CD4-positive, alpha-beta T cell treated with Interleukin-17A for 4 hours (primary cell): ENCODE results near the gene PML.

Experiments used
- DNase-seq: peaks from one replicate; pipeline ENCODE4 v3.0.0-alpha.2; 2020; ENCODE audit warnings: mixed read lengths

PML gene, protein sequence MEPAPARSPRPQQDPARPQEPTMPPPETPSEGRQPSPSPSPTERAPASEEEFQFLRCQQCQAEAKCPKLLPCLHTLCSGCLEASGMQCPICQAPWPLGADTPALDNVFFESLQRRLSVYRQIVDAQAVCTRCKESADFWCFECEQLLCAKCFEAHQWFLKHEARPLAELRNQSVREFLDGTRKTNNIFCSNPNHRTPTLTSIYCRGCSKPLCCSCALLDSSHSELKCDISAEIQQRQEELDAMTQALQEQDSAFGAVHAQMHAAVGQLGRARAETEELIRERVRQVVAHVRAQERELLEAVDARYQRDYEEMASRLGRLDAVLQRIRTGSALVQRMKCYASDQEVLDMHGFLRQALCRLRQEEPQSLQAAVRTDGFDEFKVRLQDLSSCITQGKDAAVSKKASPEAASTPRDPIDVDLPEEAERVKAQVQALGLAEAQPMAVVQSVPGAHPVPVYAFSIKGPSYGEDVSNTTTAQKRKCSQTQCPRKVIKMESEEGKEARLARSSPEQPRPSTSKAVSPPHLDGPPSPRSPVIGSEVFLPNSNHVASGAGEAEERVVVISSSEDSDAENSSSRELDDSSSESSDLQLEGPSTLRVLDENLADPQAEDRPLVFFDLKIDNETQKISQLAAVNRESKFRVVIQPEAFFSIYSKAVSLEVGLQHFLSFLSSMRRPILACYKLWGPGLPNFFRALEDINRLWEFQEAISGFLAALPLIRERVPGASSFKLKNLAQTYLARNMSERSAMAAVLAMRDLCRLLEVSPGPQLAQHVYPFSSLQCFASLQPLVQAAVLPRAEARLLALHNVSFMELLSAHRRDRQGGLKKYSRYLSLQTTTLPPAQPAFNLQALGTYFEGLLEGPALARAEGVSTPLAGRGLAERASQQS

DNA sequence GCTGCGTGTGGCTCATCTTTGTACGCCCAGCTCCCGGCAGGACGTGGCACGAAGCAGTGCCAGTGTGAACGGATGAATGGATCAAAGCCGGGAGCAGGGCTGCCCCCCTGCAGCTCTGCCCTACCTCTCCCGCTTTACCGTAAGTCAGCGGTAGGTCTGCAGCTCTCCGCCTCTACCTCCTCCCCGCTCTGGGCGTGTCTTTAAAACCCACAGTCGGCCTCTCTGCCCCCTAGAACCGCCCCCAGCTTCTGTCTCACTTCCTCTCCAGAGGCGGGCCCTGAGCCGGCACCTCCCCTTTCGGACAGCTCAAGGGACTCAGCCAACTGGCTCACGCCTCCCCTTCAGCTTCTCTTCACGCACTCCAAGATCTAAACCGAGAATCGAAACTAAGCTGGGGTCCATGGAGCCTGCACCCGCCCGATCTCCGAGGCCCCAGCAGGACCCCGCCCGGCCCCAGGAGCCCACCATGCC is at the start of gene PML:
Gene PML (plus strand): TSS at position 304 of the 471 bp plus-strand sequence. CDS start 97 bp downstream, at position 401.
- peak; percentile 96 for DNase-seq

DNA sequence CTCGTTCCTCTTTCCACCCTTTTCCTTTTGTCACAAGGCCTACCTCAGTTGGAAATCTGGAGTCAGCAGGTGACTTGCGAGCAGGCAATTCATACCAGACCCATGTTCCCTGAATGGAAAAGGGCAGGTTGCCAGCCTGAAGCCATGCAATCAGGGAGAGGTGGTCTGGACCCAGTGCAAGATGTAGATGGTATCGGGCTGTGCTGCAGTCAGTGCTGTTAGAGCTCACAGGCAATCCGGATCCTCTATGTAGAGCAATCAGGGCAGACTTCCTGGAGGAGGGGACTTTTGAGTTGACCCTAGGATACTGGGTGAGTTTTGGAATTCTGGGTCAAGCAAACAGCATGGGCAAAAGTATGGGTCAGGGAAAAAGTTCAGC is 49.4 kb upstream of the PML start:
- DNase-seq, result no peak

DNA sequence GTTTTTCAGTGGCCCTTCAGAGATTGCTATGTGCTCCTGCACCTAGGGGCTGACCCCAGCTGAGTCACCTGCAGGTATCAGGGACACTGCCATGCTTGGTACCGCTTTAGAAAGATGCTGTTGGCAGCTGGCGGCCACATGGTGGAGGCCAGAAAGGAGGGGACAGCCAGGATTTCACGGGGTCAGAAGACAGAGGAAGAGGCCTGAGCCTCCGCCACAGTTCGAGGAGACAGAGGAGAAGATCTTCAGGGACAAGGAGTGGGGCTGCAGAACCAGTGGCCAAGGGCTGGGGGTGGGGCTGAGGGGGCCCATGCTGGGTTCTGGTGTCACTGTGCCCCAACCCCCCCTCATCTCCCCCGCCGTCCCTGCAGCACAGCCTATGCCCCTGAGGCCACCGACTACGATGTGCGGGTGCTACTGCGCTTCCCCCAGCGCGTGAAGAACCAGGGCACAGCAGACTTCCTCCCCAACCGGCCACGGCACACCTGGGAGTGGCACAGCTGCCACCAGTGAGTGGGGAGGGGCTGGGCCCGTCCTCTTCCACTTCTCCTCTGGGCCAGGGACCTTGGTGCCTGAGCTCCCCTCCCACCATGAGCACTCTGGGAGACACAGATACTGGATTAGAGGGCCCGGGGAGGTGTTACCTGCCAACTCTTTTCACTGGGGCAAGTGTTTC is 48.3 kb upstream of the PML start:
- no peak for DNase-seq

DNA sequence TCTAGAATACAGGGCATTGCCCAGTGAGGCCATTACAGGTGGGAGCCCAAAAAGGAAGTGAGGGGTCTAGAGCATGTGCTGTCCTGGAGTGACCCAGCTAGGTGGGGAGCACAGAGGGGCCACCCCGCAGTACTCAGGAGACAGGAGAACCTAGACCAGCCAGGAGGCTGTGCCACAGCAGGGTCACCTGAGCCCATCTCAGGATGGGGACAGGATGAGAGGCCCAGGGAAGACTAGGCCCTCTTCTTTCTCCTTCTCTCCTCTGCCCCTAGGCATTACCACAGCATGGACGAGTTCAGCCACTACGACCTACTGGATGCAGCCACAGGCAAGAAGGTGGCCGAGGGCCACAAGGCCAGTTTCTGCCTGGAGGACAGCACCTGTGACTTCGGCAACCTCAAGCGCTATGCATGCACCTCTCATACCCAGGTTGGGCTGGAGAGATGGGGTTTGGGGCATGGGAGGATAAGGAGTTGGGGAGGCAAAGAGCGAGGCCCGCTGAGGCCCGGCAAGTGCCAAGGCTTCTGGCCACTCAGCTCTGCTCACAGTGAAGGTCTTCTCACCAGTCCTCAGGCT is 47.6 kb upstream of the PML start:
- no peak for DNase-seq

DNA sequence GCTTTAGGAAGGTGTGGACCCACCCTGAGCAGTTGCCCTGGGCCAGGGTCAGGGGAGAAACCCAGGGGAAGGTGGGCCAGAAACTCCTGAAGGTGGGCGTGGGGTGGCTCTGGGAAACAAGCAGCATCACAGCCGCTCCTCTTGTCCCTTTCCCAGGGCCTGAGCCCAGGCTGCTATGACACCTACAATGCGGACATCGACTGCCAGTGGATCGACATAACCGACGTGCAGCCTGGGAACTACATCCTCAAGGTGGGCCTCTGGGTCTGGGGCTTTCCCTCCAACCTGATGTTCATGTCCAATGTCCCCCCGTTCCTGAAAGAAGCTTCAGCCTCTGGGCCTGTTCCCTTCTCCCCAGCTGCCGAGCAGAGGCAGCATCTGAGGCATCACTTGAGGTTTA is 46.9 kb upstream of the PML start:
- no peak for DNase-seq

DNA sequence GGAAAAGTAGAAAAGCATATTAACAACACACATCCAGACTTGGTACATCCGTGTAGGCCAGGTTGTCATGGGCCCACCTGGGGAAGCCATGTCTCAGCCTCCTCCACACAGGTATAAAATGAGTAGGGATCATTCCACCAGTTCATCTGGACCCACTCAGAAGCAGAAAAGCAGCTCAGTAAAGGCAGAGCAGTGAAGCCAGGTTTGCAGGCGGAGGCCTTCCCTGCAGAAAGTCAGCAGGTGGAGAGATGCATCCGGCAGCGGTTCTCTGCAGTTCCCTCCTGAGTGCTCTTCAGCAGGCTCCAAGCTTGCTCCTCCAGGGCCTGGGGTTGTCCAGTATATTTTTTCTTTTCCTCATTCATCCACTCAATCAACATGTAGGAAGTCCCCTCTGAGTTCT is 46.1 kb upstream of the PML start:
- DNase-seq, result no peak

DNA sequence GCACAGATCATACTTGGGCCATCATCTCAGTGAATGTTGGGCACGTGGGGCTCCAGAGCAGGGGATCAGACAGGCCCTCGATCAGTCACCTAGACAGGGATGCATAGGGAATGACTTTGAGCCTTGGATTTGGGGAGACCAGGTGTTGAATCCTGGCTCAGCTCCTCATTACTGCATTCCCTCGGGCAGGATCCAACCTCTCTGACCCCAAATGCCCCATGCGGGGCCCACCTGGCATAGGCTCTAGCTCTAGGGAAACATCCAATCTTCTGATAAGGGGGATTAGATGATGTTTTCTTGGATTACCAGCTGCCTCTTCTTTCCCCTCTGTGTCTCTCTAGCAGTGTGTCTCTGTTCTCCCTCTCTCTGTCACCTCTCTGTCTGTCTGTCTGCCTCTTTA is 45.5 kb upstream of the PML start:
- DNase-seq, result no peak

DNA sequence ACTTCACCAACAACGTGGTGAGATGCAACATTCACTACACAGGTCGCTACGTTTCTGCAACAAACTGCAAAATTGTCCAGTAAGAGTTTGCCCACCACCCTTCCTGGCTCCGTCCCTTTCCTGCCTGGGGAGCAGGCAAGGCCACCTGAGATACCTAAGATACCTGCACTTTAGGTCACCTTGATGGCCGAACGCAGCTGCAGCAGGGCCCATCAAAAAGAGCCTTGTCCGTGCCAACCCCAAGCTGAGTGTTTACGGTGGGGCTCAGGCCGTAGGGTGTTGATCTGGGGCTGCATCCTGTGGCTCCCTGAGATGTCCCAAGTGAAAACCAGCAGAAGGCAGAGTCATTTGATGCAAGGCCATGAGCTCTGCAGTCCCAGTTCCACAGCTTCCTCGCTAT is 45.0 kb upstream of the PML start:
- no peak for DNase-seq

DNA sequence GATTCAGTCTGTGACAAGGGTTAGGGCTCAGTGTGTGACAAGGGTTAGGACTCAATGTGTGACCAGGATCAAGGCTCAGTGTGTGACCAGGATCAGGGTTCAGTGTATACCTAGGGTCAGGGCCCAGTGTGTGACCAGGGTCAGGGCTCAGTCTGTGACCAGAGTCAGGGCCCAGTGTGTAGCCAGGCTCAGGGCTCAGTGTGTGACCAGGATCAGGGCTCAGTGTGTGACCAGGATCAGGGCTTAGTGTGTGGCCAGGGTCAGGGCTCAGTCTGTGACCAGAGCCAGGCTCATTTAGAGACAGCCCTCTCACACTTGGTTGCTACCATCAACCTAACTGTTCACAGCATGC is 44.1 kb upstream of the PML start:
- no peak for DNase-seq

DNA sequence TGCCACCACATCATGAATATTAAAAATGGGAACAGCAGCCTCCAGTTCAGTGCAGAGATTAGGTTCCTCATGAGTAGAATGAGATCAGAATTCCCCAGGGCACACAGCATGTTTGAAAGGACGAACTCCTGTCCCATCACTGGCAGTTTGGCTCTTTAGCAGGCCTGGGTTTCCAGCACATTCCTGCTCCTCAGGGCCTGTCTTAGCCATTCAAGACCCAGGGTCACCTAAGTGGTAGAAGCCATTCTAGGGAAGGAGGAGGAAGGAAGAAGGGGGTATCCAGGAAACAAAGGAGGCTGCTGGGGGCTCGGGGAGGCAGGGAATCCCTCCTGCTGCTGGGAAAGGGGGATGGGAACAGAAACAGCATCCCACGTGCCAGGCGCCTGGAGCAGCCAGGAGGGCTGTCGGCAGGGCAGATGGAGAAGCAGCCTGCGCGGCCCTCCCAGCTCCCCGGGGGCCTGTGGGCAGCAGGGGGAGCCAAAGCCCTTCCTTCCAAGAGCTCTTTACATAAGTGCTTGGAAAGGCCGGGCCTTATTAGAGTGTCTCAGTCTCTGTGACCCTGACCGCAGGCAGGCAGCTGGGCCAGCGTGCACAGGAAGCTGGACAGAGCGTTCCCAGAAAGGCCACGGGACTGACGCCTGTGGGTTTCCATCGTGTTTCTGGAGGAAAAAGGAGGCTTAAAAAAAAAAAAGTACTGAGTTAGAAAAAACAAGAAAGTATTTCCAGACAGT is 43.5 kb upstream of the PML start:
- DNase-seq, result peak; percentile 86

DNA sequence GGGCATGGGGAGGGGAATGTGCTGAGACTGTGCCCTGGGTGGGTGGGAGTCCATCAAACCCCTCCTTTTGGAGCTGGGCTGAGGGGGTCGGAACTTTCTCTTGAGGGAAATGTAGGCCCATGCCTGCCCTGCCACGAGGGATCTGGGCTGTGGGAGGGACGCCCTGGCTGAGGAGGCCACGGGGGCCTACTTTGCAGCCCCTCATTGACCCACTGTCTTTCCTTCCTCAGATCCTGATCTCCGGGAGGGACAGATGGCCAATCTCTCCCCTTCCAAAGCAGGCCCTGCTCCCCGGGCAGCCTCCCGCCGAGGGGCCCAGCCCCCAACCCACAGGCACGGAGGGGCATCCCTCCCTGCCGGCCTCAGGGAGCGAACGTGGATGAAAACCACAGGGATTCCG is 42.9 kb upstream of the PML start:
- no peak for DNase-seq

DNA sequence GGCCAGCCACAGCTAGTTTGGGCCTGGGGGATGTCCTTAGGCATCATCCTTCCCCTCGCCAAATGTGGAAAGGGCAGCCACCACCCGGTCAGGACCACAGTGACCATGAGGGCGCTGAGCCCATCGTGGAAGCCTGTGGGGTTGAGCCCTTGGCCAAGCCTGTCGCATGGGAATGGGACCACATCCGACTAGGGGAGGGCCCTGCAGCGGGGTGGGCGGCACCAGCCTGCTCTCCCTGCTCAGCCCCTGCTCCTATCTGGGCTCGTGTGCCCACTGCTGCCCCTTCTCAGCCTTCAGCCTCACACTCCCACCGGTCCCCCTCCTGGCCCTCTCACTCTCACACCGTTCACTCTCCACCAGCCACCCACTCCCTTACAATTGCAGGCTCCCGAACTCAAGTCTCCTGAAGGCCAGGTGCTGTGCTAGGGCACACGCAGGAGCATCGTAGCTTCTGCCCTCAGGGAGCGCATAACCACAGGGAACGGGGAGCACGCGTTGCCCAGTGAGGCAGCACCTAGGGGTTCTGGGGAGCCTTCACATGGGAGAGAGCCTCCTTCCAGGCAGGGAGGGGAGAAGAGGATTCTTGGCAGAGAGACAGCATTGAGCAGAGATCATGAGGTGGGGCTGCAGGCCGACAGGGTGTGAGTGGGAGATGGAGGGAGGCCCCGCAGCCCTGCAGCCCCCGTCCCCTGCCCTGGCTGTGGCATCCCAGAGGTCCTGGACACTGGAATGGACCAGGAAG is 42.2 kb upstream of the PML start:
- no peak for DNase-seq

DNA sequence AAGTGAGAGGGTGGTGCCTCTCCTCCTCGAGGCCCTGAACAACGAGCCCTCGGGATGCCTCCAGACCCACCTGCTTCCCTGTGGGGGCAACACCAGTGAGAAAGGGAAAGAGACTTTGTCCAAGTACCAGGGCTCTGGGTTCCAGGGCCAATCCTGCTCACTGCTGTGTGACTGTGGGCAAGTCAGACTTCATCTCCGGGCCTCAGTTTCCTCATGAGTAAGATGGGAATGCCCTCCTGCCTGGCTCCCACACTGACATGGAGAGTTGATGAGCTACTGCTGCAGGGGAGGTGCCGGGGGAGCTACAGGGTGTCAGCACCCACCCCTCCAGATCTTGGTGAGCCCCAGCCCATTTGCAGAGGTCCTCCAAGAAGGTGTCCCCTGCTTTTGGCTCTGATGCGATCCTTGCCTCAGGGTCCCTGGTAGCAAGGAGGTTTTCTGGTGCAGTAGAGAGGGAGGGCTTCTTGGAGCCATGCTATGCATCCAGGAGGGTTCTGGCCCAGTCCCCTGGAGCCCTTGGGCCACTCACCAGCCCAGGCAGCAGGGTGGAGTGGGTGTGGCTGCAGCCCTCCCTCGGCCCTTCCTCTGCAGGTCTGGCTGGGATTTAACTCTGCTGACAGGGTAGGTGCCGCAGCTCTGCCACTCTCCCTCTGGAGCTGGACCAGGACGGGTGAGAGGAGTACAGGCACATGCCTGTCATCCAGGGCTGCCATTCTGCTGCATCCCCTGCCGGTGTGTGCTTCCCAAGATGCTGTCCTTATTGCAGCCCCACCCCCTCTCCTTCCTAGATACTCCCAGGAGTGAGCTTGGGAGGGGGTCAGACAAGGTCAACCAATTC is 41.4 kb upstream of the PML start:
- no peak for DNase-seq

DNA sequence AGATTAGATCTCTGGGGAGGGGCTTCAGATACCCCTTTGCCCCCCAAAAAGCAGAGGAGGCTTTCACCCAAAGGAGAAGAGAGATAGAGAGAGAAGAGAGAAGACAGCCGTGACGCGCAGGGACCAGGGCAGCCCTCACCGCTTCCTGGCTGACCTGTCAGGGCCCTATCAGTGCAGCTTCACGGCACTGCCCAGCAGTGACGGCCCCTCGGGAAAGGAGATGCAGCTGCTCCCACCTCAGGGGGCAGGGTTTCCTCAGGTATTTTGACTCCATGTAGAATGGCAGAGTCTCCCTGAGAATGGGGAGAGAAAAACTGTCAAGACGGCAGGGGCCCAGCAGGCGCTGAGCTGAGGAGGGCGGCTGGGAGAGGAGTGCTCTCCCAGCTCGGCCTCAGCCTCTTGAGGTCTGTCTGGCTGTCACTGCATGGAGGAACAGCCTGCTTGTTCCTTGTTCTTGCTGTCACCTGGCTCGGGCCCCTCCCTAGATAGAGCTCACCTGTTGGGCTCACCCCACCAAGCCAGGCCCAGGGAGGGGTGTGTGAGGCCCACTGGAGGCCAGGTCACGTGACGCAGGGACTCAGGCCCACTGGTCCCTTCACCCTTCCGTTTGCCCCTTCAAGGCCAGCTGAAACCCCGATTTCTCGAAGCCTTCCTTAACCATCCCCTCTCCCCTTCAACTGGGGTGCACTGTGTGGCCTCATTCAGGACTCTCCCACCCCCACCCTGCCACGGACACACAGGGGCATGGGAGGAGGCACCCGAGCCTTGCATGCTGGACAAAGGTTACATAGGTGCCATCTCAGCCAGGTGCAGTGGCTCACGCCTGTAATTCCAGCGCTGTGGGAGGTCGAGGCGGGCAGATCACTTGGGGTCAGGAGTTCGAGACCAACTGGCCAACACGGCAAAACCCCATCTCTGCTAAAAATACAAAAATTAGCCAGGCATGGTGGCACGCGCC is 40.0 kb upstream of the PML start:
- DNase-seq, result no peak

DNA sequence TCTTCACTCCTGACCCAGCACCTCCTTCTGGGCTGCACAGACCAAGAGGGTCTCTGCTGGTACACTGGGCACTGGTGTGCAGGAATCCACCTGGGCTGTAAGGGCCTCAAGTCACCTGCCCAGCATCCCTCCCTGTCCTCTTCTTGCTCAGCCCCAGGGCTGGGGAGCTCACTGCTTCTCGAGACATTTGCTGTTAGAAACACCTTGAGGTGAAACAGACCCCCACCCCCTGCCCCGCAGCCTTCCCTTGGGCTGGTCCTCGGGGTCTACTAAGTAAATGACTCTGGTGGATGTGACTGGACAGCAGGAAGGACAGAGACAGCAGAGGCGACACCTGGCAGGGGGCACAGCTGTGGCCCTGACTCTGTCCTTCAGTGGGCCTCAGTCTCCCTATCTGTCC is 39.2 kb upstream of the PML start:
- no peak for DNase-seq

DNA sequence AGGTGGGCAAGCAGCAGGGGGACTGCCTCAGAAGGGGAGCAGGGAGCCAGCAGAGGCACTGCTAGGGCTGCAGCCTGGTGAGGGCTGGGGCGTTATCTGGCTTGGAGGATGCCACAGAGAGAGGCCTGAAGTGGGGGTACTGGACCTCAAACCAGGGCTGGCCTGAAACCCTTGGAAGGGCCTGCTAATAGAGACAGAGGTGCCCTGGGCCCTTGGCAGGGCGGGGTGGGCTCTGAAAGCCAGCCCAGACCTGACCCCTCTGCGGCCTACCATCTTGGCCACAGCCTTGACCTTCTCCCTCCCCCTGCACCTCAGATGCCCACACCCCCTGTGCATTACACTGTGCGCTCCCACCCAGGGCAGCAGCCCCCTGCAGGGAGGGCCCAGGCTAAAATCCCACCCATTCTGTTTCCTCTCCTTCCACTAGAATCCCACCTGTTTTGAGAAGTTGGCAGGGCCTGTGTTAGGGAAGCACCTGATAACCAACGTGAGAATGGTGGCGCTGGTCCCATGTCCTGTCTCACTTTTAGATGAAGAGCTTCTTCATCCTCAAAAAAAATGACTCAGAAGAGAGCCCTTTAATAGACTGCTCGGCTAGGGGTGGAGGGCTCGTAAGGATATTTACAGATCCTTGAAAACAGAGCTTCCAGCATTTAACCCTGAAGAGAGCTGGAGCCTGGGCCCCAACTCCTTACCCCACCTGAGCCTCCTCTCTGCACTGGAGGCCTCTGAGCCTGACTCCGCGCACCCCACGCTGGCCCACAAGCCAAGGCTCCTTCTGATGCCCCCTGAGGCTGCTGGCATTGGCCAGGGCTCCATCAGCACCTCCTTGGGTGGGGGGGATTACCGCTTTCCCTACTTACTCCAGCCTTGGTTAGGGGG is 38.4 kb upstream of the PML start:
- DNase-seq, result no peak

DNA sequence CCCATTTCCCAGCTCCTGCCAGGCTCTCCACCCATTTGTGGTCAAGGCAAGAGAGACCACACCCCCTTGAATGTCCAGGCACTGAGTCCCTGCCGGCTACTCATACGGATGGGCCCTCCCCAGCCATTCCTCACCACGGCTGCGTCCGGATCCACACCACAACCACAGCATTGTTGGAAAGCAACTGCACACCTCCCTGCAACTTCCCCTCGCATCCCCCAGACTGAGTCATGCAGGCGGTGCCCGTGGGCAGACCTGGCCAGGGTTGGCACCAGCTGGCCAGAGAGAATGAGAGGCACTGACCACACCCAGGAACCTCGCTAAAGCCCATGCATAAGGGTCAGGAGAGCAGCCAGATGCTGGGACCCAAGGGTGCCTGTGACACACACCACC is 37.8 kb upstream of the PML start:
- no peak for DNase-seq

DNA sequence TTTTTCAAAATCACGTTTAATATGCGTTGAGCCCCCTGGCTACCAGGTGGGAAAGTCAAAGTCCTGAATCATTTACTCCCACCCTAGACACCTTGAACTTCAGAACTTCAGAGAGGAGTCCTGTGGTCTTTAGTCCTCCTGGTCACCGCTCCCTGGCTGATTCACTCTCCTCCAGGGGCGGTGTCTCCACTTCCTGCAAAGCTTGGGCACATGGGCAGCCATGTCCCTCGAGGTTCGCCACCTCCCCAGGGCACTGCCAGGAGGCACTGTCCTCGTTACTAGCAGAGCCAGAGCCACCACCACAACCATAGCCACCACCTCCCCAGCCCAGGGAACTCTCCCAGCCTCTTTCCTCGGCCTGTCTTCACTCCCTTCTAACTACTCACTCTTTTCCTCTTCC is 37.2 kb upstream of the PML start:
- no peak for DNase-seq

DNA sequence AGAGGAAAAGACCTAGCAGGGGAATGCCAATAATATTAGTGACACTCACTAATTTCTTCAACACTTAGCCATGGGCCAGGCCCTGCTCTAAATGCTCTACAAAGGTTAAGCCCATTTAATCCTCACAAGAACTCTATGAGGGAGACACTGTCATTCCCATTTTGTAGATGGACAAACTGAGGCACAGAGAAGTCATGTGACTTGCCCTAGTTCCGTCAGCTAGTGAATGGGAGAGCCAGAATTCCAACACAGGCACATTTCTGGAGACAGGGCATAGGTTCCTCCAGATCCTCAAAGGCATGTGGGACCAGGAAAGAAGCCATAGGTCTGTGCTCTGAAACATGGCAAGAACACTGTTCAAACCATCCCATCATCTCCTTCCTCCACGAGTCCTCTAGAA is 36.7 kb upstream of the PML start:
- no peak for DNase-seq
